GM19468 (cell line): ENCODE measurements around the gene MYO18B.

Experiments
- ATAC-seq: cut with Tn5 transposase; IDR thresholded peaks from one replicate; pipeline ENCODE4 v1.9.1; 2021; ENCODE audit warnings: mild to moderate bottlenecking, moderate library complexity, moderate number of reproducible peaks; ENCODE audit not compliant: unreplicated experiment; ENCODE audit errors: extremely low read depth

MYO18B gene

DNA sequence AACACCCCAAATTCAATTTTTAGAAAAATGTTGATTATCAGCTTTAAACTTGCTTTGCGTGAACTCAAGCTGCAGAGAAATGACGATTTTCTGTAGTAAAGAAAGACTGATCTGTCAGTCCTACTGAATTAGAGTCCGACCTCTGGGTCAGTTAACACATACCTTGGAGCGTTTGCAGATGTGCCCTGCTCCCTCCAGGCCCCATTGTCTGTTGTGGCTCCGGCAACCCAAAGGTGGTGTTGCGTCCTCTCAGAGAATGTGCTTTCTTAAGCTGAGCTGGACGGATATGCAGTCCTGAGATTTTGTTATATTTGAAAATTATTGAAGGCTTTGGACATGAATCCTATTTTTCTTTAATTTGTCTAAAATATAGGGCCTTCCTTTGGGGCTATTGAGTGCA is 31.5 kb upstream of the MYO18B start:
- no peak for ATAC-seq

DNA sequence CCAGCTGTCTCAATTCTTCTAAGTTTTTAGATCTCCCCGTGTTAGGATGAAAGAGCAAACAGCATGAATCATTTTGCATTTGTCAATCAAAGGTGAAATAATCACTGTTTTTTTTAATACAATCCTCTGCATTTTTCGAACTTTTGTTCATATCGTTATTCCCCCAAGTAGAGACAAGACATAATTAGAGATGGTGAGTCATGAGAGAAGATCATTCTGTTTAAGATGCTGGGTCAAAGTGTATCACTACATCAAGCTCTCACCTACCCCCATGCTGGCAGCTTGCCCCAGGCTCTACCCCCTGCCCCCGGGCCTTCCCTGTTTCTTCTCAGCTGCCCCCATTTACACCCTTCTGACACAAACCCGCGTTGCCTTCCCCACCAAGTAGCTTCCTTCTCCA is 30.5 kb upstream of the MYO18B start:
- no peak for ATAC-seq

DNA sequence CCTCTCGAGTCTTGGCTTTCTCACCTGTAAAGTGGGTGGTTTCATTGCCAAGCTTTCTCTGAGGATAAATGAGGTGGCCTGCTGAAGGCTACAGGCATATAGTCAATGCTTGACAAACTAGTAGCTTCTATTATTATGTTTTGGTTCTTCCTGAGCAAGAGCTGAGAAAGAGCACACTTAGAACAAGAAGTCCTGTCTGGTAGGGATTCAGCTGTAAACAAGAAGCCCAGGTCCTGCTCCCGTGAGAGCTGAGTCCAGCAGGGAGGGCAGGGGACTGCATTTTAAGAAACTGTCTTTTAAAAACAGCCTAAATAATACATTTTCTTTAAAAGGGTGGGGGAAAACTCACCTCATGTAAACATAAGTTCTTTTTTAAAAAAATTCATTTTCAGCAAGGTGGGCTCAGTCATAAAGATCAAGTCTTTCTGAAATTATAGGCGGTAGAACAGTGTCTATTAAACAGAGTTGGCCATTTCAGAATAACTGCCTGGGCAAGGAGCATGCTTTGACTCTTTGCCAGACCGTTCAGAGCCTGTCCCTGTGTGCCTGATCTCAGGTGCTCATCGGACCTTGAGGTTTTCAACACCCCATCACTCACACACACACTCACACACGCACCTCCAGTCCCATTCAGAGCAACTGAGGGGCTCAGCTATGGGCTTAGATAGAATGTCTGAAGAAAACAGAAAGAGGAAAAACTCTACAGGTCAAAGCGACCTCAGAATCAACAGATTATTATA is 29.2 kb upstream of the MYO18B start:
- ATAC-seq = no peak

DNA sequence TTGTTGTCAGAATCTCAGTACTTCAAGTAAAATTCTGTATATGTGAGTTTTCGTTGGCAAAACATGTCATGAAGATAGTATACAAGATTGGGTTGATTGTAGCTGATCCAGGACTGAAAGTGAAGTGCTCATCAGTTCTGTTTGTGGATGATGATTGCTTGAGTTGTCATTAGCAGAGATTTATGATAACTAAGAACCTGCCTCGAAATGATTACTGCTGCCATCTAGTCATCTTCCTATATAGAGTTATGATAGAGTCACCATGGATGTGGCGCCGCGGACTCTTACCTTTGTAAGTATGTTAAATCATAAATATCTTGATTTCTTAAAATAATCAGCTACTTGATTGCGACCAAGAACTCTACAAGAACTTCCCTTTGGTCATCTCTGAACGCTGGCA is 27.9 kb upstream of the MYO18B start:
- no peak for ATAC-seq

DNA sequence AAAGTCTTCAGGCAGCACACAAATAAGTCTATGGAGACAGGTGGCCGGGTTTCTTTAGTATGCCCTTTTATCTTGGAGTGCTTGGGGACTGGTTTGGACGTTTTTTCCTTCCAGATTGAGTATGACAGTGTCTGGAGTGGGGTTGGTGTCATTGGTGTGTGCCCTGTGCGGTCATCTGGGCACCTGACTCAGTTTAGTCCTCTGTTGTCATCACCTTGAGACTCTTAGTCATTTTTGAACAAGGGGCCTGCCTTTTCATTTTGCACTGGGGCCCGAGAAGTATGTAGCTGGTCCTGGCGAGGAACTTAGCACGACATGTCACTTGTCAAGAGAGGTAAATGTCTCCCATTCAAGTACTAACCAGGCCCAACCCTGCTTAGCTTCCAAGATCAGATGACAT is 27.2 kb upstream of the MYO18B start:
- no peak for ATAC-seq

DNA sequence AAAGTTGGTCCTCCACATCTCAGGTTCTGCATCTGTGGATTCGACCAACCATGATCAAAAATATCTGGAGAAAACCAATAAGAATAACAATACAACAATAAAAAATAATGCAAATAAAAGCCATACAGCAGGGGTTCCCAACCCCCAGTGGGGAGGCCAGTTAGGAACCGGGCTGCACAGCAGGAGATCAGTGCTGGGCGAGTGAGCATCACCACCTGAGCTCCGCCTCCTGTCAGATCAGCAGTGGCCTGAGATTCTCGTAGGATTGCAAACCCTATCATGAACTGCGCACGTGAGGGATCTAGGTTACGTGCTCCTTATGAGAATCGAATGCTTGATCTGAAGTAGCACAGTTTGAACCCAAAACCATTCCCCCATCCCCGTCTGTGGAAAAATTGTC is 25.4 kb upstream of the MYO18B start:
- no peak for ATAC-seq

DNA sequence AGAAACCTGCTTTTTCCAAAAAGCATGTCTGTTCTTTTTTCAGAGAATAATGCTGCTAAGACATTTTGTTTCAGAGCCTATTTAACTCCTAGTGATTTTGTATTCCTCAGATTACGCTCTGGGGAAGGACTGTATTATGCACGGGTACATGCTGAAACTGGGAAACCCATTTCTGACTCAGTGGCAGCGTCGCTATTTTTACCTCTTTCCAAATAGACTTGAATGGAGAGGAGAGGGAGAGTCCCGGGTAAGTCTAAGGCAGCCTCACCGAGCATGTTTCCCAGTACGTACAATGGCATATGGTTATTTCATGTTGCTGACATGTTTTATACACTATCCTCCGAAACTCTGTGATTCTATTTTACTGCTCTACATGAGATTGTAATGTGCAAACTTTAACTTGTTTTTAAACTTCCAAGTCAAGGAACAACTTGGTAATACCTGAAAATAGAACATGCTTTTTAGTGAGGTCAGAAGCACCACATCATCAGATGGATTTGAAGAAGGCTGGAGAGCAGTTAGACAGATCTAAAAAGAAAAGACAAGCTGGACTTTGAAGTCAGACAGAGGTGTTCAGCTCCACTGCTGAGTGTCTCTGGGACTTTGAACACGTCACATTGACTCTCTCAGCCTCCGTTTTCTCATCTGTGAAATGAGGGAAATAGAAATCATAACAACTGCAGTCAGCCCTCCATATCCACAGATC is 23.7 kb upstream of the MYO18B start:
- ATAC-seq = no peak

DNA sequence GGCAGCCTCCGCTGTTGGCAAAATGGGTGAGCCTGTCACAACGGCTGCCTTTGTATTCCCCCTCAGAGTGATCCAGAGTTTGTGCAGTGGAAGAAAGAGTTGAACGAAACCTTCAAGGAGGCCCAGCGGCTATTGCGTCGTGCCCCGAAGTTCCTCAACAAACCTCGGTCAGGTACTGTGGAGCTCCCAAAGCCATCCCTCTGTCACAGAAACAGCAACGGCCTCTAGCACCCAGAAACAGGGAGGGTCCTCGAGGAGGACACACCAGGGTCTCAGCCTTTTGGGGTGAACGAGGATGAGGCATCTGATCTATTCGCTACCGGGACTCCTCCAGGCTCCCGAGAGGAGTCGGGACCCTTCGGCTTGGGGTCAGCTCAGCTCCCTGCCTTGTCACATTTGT is 19.8 kb upstream of the MYO18B start:
- no peak for ATAC-seq

DNA sequence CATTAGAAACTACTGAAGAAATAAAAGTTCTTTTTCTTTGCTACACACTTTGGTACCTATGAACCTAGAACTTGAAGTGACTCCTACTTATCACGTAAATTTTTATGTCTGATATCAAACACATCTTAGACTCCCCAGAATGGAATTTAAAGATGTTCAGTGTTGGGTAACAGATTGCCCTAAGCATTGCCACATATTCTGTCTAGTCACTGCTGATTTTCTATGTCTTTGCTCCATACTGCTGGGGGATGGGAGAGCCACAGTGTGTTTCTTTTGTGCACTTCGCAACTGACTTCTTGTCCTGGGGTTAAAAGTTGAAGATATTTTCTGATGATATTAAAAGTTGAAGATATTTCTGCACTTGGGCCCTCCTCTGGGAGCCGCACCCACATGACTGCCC is 19.4 kb upstream of the MYO18B start:
- ATAC-seq = no peak

DNA sequence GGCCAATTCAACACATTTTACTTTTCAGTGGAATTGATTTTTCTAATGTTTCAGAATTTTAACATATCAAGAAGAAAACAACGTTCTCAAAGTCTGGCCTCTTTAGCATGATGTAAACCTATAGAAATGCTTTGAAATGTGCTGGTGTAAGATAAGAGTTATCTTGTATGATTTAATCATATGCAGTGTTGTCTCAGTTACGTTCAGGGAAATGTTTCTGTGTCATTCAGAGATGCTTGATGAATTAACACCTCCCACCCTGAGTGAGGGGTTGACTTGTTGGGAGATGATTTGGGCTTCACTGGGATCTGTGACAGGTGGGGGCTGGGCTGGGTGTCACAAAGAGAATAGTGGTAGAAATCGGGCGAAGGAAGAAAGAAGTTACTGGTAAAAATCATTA is 15.7 kb upstream of the MYO18B start:
- no peak for ATAC-seq

DNA sequence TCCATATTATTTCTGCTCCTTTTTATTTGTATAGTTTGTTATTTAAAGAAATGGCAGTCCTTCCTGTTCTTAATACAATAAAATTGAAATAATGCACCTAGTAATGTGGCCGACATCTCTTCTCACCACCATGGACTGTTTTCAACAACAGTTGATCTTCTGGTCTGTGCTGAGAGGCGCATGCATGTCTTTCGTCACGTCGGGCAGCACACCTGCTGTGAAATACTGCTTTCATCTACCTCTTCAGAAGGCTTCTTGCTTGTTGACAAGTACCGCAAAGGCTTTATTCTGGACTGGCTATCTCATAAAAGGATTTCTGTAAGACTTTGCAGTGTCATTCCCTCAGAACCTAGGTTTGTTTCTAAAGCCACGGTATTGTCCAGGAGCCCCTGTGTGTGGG is 13.9 kb upstream of the MYO18B start:
- no peak for ATAC-seq

DNA sequence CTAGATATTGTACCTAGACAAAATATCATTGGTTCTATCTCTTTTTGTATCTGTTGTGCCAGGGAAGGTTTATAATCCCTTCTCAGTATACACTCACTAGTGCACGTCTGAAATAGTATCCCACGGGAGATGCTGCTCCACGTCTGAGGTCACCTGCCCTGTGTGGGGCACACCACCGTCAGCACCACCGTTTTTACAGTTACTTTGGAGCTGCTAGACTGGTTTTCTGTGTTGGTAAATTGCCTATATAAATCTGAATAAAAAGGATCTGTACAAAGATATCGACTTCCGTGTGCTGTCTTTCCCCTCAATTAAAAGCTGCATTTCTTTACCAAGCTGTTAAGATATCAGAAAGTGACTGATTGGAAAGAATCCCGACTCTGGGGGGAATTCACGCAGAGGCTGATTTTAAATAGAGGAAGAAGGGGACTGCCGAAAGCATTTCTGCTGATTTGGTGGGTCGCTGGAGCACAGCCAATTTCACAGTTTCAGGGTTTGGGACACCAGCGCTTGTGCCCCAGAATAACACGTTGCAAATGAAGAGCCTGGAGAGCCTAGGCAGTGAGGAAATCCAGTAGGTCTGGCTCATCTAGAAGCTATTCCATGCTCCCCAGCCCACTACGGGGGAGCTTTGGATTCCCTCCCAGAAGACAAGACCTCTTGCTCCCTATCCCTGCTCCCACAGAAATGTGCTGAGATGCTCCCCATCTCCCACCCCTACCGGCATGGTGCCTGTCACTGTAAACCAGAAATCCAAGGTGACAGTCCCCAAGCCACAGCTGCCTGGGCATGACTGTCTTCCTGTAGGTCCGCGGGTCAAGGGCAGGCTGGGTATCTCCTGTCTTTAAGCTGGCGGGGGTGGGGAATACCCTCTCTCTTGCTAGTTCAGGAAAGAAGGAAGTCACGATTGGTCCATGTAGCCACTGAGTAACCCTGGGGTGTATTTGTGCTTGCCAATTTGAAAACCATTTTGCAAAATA is 12.7 kb upstream of the MYO18B start:
- no peak for ATAC-seq

DNA sequence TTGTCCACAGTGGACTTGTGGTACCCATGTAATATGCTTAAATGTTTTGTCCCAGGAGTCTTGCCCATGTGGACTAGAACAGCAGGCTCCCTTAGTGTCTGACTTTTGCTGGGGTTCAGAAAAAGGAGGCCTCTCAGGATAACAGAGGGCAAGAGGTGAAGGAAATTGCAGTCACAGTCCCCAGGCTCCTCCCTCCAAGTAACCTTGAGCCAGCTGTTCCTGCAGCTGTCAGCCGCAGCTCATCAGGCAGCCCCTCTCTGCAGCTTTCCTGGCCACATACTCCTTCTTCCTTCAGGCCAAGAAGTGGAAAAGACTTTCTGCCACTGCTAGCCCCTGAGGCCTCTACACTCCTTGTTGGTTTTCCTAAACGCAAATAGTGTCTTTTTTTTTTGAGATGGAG is 6.3 kb upstream of the MYO18B start:
- ATAC-seq = no peak

DNA sequence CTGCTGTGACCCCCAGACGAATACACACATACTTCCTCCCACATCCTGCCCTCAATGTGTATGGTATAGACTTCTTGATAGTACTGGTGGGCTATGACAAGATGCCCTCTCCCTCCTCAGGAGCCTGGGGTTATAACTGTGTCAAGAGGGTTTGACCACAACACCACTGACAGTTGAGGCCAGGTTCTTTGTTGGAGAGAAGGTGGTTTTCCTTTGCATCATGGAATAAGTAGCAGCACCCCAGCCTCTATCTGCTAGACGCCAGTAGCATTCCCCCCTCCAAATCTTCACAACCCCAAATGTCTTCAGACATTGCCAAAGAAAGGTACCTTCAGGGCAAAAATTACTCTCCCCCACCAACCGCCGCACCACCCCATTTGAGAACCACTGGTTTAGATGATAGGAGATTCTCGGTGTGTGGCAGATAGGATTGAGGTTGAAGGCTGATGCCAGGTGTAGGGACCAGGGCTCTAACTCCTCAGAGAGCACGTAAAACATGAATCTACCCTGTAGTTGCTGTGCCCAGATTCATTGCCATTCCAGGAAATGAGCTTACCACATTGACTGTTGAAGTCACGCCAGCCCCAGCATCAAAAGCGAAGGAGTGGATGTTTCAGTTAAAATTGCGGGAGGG is 5.5 kb upstream of the MYO18B start:
- no peak for ATAC-seq

DNA sequence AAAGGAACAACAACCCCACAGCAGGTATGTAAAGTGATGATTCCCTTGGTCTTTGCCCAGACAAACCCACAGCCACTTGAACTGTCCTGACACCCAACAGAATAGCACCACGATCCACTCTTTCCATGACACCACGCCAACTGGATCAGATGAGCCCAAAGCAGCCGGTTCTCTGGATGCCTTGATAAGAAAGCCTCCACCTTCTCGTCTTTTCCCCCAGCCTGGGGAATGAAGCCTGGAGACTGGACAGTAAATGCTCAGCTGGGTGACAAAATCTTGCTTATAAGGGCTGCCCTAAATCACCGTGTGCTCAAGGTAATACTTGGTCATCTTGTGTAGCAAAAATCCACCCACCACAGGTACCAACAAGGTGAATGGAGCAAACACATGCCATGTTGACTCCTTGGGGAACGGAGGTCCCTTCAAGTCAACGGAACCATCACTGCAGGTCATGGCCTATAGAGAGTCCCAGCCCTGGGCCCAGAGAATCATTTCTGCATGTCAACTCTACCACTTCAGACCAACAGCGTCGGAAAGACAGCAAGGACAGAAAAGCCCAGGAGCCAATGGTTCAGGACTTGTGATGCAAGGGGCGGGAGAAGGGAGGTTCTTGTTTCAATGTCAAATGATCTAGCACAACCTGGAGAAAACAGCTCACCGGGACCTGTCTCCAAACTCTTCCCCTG is 2.2 kb upstream of the MYO18B start:
- ATAC-seq = no peak

DNA sequence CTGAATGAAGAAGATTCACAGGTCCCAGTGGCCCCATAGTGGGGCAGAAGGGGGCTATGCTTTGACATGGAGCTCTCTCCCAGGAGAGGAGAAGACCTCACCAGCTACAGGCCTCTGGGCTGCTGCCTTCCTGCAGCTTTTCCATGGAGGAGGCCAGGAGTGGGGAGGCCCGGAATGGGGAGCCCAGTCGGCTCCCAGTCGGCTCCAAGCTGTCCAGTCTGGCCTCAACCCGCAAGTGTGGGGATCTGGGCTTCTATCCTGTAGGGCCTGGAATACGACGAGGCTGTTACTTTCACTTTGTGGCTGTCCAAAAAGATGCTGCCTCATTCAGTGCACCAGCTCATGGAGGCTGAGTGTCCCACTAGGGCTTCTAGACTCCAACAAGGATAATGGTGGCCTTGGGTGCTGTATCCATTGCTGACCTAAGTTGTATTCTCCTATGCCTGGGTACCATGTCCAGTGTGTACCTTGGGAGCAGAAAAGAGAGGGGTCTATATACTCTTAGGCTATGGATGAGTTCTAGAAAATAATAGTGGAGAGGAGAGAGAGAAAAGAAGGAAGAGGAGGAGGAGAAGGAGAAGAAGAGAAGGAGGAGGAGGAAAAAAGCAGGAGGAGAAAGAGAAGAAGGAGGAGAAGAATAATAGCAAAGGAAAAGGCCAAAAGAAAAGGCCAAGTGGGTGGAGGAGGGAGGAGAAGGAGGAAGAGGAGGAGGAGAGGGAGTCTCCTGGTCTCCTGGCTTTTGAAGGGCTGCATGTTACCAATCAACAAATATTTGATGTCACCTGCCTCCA is 1.1 kb downstream of the MYO18B start:
- ATAC-seq = no peak

DNA sequence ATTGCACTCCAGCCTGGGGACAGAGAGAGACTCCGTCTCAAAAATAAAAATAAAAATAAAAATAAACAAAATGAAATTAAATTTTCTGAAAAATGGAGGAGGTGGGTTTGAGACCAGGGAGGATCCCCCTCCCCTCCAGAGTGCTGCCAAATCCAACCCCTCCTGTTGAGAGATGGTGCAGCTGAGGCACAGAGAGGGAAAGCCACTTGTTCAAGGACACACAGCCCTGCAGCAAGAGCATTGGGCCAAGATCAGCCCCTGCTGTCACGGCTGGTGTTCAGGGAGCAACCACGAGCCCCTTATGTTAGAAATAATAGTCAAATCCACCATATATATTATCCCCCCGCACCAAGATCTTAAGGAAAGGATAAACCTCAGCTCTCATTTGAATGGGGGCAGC is 2.7 kb downstream of the MYO18B start:
- ATAC-seq = no peak

DNA sequence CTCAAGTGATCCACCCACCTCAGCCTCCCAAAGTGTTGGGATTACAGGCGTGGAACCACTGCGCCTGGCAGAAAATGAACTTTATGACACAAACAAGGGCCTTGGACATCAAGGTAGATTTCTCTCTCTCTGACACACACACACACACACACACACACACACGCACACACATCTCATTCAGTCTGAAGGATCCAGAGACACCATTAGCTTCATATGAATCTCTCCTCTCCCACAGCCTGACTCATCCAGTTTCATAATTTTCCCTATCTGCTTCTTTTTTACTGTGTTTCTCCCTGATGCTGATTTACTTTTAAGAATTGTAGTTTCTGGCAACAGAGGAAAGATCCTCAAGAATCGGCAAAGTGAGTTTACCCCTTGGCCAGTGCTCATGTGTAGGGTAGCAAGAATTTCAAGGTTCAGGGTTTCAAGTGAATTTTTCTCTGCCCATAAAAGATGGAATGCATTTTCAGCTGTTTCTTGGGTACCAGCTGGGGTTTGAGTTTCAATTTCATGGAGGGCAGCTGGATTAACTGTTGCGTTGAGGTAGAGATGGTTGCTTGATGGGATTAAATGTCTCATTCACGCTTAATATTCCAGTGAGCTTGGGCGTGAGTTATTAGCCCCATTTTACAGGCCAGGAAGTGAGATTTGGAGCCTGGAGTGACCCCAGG is 3.5 kb downstream of the MYO18B start:
- no peak for ATAC-seq

DNA sequence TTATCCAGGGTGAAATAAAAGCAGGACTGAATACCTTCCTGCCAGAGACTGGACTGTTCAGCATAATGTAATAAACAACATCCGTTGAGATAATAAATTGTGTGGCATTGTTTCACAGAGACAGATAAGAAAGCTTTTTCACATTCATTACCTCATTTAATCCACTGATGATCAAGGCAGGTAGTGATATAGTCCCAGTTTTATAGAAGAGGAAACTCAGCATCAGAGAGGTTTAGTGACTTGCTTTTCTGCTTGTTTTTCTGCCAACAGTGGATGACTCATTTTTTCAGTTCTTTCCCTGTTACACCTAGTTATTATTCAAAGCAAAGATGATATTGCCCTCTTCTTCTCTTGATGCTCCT is 4.0 kb downstream of the MYO18B start:
- no peak for ATAC-seq
